Gastroesophageal sphincter (tissue), 3 donors: ENCODE measurements around the gene TTC19.

Experiments
- EP300 ChIP-seq: sonication (generic); formaldehyde crosslinking; IDR thresholded peaks from one replicate; pipeline ENCODE4 v1.6.1; 2017; ENCODE audit warnings: antibody characterized with exemption, mild to moderate bottlenecking
- POLR2A ChIP-seq, 2 donors: fragments of 450-650 bp; IDR thresholded peaks; one replicate each; pipeline ENCODE4 v1.6.1; 2017; ENCODE audit warnings: antibody characterized with exemption in 2 of 2, mild to moderate bottlenecking in 2 of 2, moderate library complexity in 1 of 2
- POLR2AphosphoS5 ChIP-seq: sonication (generic); formaldehyde crosslinking; IDR thresholded peaks from one replicate; pipeline ENCODE4 v1.6.1; 2017; ENCODE audit warnings: antibody characterized with exemption
- TF ChIP-seq, protein P1 (sequence below), 4 experiments: fragments of 200-600 bp in 2 of 4; fragments of 450-650 bp in 2 of 4; sonication (generic) in 1 of 4; IDR thresholded peaks; one replicate each; pipeline ENCODE4 v1.5.1; 2017 to 2019; ENCODE audit warnings: antibody characterized with exemption in 4 of 4, mild to moderate bottlenecking in 2 of 4, moderate library complexity in 2 of 4

DNA sequence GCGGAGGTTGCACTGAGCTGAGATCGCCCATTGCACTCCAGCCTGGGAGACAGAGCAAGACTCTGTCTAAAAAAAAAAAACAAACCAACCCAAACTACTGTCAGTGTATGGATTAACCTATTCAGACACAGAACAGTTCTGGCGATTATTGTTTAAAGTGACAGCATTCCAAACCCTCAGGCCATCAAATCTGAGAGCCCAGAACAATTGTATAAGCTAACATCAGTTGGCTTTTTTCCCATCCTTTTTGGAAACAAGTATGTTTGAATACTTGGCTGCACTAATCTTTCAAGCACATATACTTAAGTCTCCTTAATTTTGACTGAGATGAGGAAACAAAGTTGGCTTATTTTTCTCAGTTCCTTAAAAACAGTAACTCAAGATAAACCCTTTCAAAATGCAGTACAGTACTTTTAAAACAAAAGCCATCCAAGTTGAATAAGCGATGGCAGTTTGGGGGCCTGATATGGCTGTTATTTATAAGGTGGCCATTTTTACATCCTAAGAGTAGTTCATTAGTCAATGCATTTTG, 1.5 kb upstream of the TTC19 start:
- TF ChIP-seq, protein P1, sequence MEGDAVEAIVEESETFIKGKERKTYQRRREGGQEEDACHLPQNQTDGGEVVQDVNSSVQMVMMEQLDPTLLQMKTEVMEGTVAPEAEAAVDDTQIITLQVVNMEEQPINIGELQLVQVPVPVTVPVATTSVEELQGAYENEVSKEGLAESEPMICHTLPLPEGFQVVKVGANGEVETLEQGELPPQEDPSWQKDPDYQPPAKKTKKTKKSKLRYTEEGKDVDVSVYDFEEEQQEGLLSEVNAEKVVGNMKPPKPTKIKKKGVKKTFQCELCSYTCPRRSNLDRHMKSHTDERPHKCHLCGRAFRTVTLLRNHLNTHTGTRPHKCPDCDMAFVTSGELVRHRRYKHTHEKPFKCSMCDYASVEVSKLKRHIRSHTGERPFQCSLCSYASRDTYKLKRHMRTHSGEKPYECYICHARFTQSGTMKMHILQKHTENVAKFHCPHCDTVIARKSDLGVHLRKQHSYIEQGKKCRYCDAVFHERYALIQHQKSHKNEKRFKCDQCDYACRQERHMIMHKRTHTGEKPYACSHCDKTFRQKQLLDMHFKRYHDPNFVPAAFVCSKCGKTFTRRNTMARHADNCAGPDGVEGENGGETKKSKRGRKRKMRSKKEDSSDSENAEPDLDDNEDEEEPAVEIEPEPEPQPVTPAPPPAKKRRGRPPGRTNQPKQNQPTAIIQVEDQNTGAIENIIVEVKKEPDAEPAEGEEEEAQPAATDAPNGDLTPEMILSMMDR (IDR thresholded peaks at IDR 0.05): no peak
- no peak for TF ChIP-seq POLR2A (IDR thresholded peaks at IDR 0.05)
- no peak for TF ChIP-seq POLR2AphosphoS5
- TF ChIP-seq EP300: no peak
